Right lobe of liver (tissue), 6 donors: Measurements from ENCODE around the gene SLC25A48. TPM values are rescaled to one million over a fixed set of nuclear protein-coding genes. Genes with fewer than 3 reads are reported as not detected.

Source experiments
- ATAC-seq, 4 donors: fragments of 200-7000 bp; cut with Tn5 transposase; one replicate each; pipeline ENCODE4 v1.9.1; 2020; ENCODE audit warnings: mild to moderate bottlenecking in 4 of 4, moderate library complexity in 4 of 4
- DNase-seq, 3 donors: peaks; one replicate each; pipeline ENCODE4 v3.0.0-alpha.2; 2020
- H3K27ac ChIP-seq, 3 donors: fragments of 200-600 bp; one replicate each; pipeline ENCODE4 v1.8.0; 2022
- H3K27me3 ChIP-seq, 2 donors: fragments of 200-600 bp; one replicate each; pipeline ENCODE4 v1.8.0; 2022
- H3K36me3 ChIP-seq, 4 donors: fragments of 200-600 bp; sonication (generic) in 1 of 4; one replicate each; pipeline versions ENCODE4 v1.5.1 to v1.8.0; 2017 to 2022; ENCODE audit warnings: control low read depth in 1 of 4
- H3K4me1 ChIP-seq, 4 donors: fragments of 200-600 bp; sonication (generic) in 1 of 4; one replicate each; pipeline versions ENCODE4 v1.5.1 to v1.8.0; 2017 to 2022; ENCODE audit warnings: control low read depth in 1 of 4
- H3K4me3 ChIP-seq, 3 donors: fragments of 200-600 bp; one replicate each; pipeline ENCODE4 v1.8.0; 2022
- H3K9me3 ChIP-seq, 4 donors: fragments of 200-600 bp; sonication (generic) in 1 of 4; one replicate each; pipeline versions ENCODE4 v1.5.1 to v1.8.0; 2017 to 2022; ENCODE audit warnings: control low read depth in 1 of 4
- POLR2A ChIP-seq: fragments of 450-650 bp; IDR thresholded peaks from one replicate; pipeline ENCODE4 v1.6.1; 2017; ENCODE audit warnings: antibody characterized with exemption, mild to moderate bottlenecking
- WGBS: methylation state at CpG from one replicate; pipeline ENCODE4 v1.1.6; 2018; ENCODE audit warnings: low coverage, low lambda C conversion rate; ENCODE audit not compliant: insufficient coverage; ENCODE audit errors: missing lambda C conversion rate; 5-methylcytosine and 5-hydroxymethylcytosine counted together
- intact Hi-C, 2 donors: fragments of 100-400 bp; cut with DNase I; formaldehyde crosslinking; loops; one replicate each; pipeline versions ENCODE4 v1.11.2 to v1.14.1; 2022
- total RNA-seq, 6 experiments: library from RNA; depleted of rRNA in 2 of 6; stranded (reverse); fragments of >200 nt in 2 of 6; fragmentation: NEBNext Ultra II Directional in 3 of 6; extraction: Animal tissue kit (Norgen Biotek cat#: 25700) in 3 of 6; gene quantifications; one replicate each; pipeline versions ENCODE4 v1.1.0 to v1.2.4, GENCODE V29; 2016 to 2023
- TF ChIP-seq, protein P1 (sequence below), 4 donors: fragments of 200-600 bp in 3 of 4; fragments of 450-650 bp in 1 of 4; IDR thresholded peaks; one replicate each; pipeline versions ENCODE4 v1.5.1 to v1.8.0; 2016 to 2022; ENCODE audit warnings: antibody characterized with exemption in 4 of 4, mild to moderate bottlenecking in 2 of 4
- donor health status: DM: no; HTN: yes; CAD: no.
- donor health status: DM: no; HTN: no; CAD: no.
- donor health status: DM: no; HTN: no; CAD: no.
- donor health status: DM: no; HTN: yes; CAD: no.
- donor health status: DM: no; HTN: yes; CAD: no.

SLC25A48 gene
- total RNA-seq, 6 experiments from 2014 or later, result 0.39 to 5.3 (median 0.80) TPM; not detected in 1

GRCh38 chr5:135881819-135882218 lies 47.4 kb downstream of the SLC25A48 start:
- ATAC-seq, result no peak
- no peaks in the 10 kb centered on the region for H3K27me3 ChIP-seq

GRCh38 chr5:135883026-135883425 lies 48.6 kb downstream of the SLC25A48 start:
- no peak for ATAC-seq
- no peak overlapping the region for H3K4me3 ChIP-seq
- no peak for DNase-seq
- no peaks in the 10 kb centered on the region for H3K4me1 ChIP-seq
- 61% methylated on average over 3 of the region's 3 CpGs for WGBS
- intact Hi-C loops, result loop anchor here (5.0 to 10.0 kb wide), 2 partner anchors 329 to 332 kb away; no protein-coding TSS in a partner anchor
- H3K27me3 ChIP-seq, result no peaks in the 10 kb centered on the region
- H3K27ac ChIP-seq, result no peak overlapping the region
- TF ChIP-seq, protein P1, sequence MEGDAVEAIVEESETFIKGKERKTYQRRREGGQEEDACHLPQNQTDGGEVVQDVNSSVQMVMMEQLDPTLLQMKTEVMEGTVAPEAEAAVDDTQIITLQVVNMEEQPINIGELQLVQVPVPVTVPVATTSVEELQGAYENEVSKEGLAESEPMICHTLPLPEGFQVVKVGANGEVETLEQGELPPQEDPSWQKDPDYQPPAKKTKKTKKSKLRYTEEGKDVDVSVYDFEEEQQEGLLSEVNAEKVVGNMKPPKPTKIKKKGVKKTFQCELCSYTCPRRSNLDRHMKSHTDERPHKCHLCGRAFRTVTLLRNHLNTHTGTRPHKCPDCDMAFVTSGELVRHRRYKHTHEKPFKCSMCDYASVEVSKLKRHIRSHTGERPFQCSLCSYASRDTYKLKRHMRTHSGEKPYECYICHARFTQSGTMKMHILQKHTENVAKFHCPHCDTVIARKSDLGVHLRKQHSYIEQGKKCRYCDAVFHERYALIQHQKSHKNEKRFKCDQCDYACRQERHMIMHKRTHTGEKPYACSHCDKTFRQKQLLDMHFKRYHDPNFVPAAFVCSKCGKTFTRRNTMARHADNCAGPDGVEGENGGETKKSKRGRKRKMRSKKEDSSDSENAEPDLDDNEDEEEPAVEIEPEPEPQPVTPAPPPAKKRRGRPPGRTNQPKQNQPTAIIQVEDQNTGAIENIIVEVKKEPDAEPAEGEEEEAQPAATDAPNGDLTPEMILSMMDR (IDR thresholded peaks at IDR 0.05), result no peak
- TF ChIP-seq POLR2A, result no peak
- H3K36me3 ChIP-seq, result no peaks in the 10 kb centered on the region
- H3K9me3 ChIP-seq, result no peaks in the 10 kb centered on the region

More at GRCh38 chr5:135881819-135882218, 47.4 kb downstream of the SLC25A48 start:
- no peaks in the 10 kb centered on the region for H3K4me1 ChIP-seq
- TF ChIP-seq POLR2A, result no peak
- TF ChIP-seq, protein P1 (IDR thresholded peaks at IDR 0.05), result no peak
- H3K36me3 ChIP-seq, result no peaks in the 10 kb centered on the region
- H3K9me3 ChIP-seq, result no peaks in the 10 kb centered on the region
- intact Hi-C loops, result loop anchor here (5.0 to 10.0 kb wide), 2 partner anchors 330 to 333 kb away; no protein-coding TSS in a partner anchor
- WGBS, result 40% methylated on average over 1 of the region's 3 CpGs
- no peak overlapping the region for H3K27ac ChIP-seq
- H3K4me3 ChIP-seq, result no peak overlapping the region
- no peak for DNase-seq

- H3K4me1 ChIP-seq, result no peaks in the 10 kb centered on the region
- WGBS, result 53% methylated on average over 3 of the region's 4 CpGs
- no peaks in the 10 kb centered on the region for H3K9me3 ChIP-seq
- ATAC-seq (no peak), DNase-seq (no peak)
- intact Hi-C loops, result loop anchor here (5.0 to 10.0 kb wide), 2 partner anchors 329 to 331 kb away; no protein-coding TSS in a partner anchor
- H3K36me3 ChIP-seq, result no peaks in the 10 kb centered on the region
- H3K27ac ChIP-seq, result no peak overlapping the region
- no peak overlapping the region for H3K4me3 ChIP-seq
- TF ChIP-seq POLR2A, result no peak
- no peaks in the 10 kb centered on the region for H3K27me3 ChIP-seq
These were observed 49.0 kb downstream of the SLC25A48 start for GRCh38 chr5:135883441-135883840.

GRCh38 chr5:135885031-135885430 lies 50.6 kb downstream of the SLC25A48 start:
- H3K9me3 ChIP-seq, result no peaks in the 10 kb centered on the region
- intact Hi-C loops, result loop anchor here in 1 of 2 donors (10.0 kb wide), 1 partner anchor 330 kb away; no protein-coding TSS in a partner anchor
- 65% methylated on average over 3 of the region's 3 CpGs for WGBS

DNA sequence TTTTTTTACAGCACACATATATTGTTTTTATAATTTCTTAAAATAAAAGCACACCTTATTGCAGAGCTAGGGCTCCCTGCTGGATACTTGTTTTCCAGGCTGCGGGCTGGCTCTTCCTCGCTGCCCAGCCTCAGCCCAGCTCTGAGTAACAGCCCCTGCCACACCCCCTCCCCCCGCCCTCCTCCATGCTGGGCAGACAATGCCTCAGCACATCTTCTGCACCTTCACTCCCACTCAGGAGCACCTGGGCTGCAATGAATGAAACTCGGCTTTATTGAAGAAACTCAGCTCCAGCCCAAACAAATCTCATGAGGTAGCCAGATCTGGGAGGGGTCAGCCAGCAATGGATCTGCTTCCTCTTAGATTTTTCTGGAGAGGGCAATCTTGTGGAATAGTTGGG lies 51.7 kb downstream of the SLC25A48 start:
- Histone ChIP-seq H3K27me3 (no peaks in the 10 kb centered on the region), H3K4me1 (no peaks in the 10 kb centered on the region), H3K36me3 (no peaks in the 10 kb centered on the region), H3K4me3 (no peak overlapping the region), H3K9me3 (no peaks in the 10 kb centered on the region), H3K27ac (no peak overlapping the region)
- intact Hi-C loops, result loop anchor here in 1 of 2 donors (10.0 kb wide), 1 partner anchor 329 kb away; no protein-coding TSS in a partner anchor
- WGBS, result 51% methylated on average over 4 of the region's 4 CpGs
- DNase-seq (no peak), ATAC-seq (no peak)
- TF ChIP-seq, protein P1 (IDR thresholded peaks at IDR 0.05), result no peak
- TF ChIP-seq POLR2A, result no peak

More at GRCh38 chr5:135885031-135885430, 50.6 kb downstream of the SLC25A48 start:
- DNase-seq (no peak), ATAC-seq (no peak)
- Histone ChIP-seq H3K4me1 (no peaks in the 10 kb centered on the region), H3K27ac (no peak overlapping the region), H3K36me3 (no peaks in the 10 kb centered on the region), H3K4me3 (no peak overlapping the region), H3K27me3 (no peaks in the 10 kb centered on the region)
- TF ChIP-seq, protein P1 (IDR thresholded peaks at IDR 0.05), result no peak
- no peak for TF ChIP-seq POLR2A
